HepG2 (cell line): ENCODE data around the gene BDNF. TPM values are rescaled to one million over a fixed set of nuclear protein-coding genes. Genes with fewer than 3 reads are reported as not detected.

ENCODE experiments used
- ATAC-seq: fragments of 200-7000 bp; cut with Tn5 transposase; 3 replicates; pipeline ENCODE4 v1.9.1; 2020; ENCODE audit warnings: mild to moderate bottlenecking, moderate library complexity
- BruUV-seq: library from RNA; stranded (reverse); fragments of 400-500 nt; replicated peaks from 2 replicates; lab custom pipeline; 2021; lab: Mats Ljungman, UMichigan
- CTCF ChIA-PET: fragments of 300-600 bp; formaldehyde crosslinking; extraction: SDS; loops from one replicate; lab custom pipeline; 2021; ENCODE audit warnings: low total read pairs, inconsistent platforms, low intra/inter-chr PET ratio; lab: Yijun Ruan, JAX
- POLR2A ChIA-PET: fragments of 350-600 bp; sonication (Branson Sonifier 250); formaldehyde crosslinking; loops from one replicate; lab custom pipeline; 2020; ENCODE audit warnings: antibody characterized with exemption, inconsistent platforms; lab: Yijun Ruan, JAX
- DNase-seq: peaks from one replicate; pipeline ENCODE4 v3.0.0-alpha.2; 2015; ENCODE audit warnings: low spot score
- FAIRE-seq: peaks from 3 replicates; lab custom pipeline; 2011; peaks lifted over from hg19 to GRCh38; lab: Jason Lieb, UNC
- H2AFZ ChIP-seq: one replicate; pipeline ENCODE4 v1.6.1; 2011; ENCODE audit warnings: low read length, inconsistent platforms
- H3K27ac ChIP-seq: fragments of 300-600 bp; 3 replicates; pipeline ENCODE4 v1.8.0; 2011; ENCODE audit warnings: mixed run types, mild to moderate bottlenecking, mixed read lengths, low read length, inconsistent platforms; ENCODE audit not compliant: insufficient read depth; ENCODE audit errors: extremely low read length
- H3K27me3 ChIP-seq, 2 experiments: fragments of 200-600 bp in 1 of 2; 2 replicates in 1 of 2; 3 replicates in 1 of 2; pipeline versions ENCODE4 v1.6.0 to v1.8.0; 2011; ENCODE audit warnings: low read length in 2 of 2, mild to moderate bottlenecking in 2 of 2, moderate library complexity in 2 of 2, inconsistent platforms in 1 of 2; ENCODE audit not compliant: insufficient read depth in 2 of 2, control insufficient read depth in 1 of 2
- H3K36me3 ChIP-seq, 2 experiments: fragments of 200-600 bp in 1 of 2; replicated peaks in 1 of 2; 2 replicates in 1 of 2; 3 replicates in 1 of 2; pipeline versions ENCODE4 v1.5.1 to v1.8.0; 2011; ENCODE audit warnings: low read length in 2 of 2, inconsistent platforms in 1 of 2; ENCODE audit not compliant: insufficient read depth in 2 of 2, control insufficient read depth in 1 of 2
- H3K4me1 ChIP-seq: 2 replicates; pipeline ENCODE4 v1.5.1; 2012; ENCODE audit warnings: low read length, inconsistent platforms; ENCODE audit not compliant: insufficient read depth
- H3K4me2 ChIP-seq: 2 replicates; pipeline ENCODE4 v1.6.0; 2011; ENCODE audit warnings: low read depth, low read length, inconsistent platforms
- H3K4me3 ChIP-seq, 3 experiments: fragments of 200-600 bp in 1 of 3; sonication (generic), shearing (Covaris generic) in 1 of 3; replicated peaks in 1 of 3; 2 replicates each; pipeline ENCODE4 v1.5.1; 2011 to 2016; ENCODE audit warnings: low read length in 3 of 3, inconsistent platforms in 2 of 3, low read depth in 2 of 3, mild to moderate bottlenecking in 2 of 3, control low read depth in 1 of 3, mixed read lengths in 1 of 3; ENCODE audit not compliant: insufficient read depth in 1 of 3
- H3K79me2 ChIP-seq: one replicate; pipeline ENCODE4 v1.6.1; 2011; ENCODE audit warnings: low read length, inconsistent platforms; ENCODE audit not compliant: insufficient read depth
- H3K9ac ChIP-seq: 2 replicates; pipeline ENCODE4 v1.6.0; 2011; ENCODE audit warnings: mild to moderate bottlenecking, low read depth, low read length, inconsistent platforms; ENCODE audit not compliant: insufficient read depth
- H3K9me3 ChIP-seq: 2 replicates; pipeline ENCODE4 v1.5.1; 2012; ENCODE audit warnings: mild to moderate bottlenecking, low read length
- H4K20me1 ChIP-seq: 2 replicates; pipeline ENCODE4 v1.6.0; 2011; ENCODE audit warnings: inconsistent platforms, mild to moderate bottlenecking, low read length, moderate library complexity; ENCODE audit not compliant: insufficient read depth
- GLI4 ChIP-seq: sonication (generic); formaldehyde crosslinking; IDR thresholded peaks from 2 replicates; pipeline ENCODE4 v1.5.1; 2020; ENCODE audit warnings: missing genetic modification reagents, mild to moderate bottlenecking, moderate library complexity, borderline replicate concordance
- JARID2 ChIP-seq: sonication (generic); formaldehyde crosslinking; IDR thresholded peaks from 2 replicates; pipeline ENCODE4 v1.8.1; 2023; ENCODE audit warnings: missing genetic modification reagents, inconsistent platforms; ENCODE audit not compliant: insufficient replicate concordance
- MBD4 ChIP-seq: IDR thresholded peaks from 2 replicates; pipeline ENCODE4 v1.6.1; 2012; ENCODE audit warnings: low read length, inconsistent platforms, borderline replicate concordance
- MED8 ChIP-seq: sonication (generic); formaldehyde crosslinking; IDR thresholded peaks from 2 replicates; pipeline ENCODE4 v1.8.1; 2023; ENCODE audit warnings: mild to moderate bottlenecking, missing genetic modification reagents; ENCODE audit not compliant: insufficient replicate concordance
- MEIS1 ChIP-seq: sonication (generic); formaldehyde crosslinking; IDR thresholded peaks from 2 replicates; pipeline ENCODE4 v1.9.0; 2021; ENCODE audit warnings: mild to moderate bottlenecking, missing genetic modification reagents, moderate library complexity, borderline replicate concordance
- NFE2L2 ChIP-seq: fragments of 150-350 bp; IDR thresholded peaks from 2 replicates; pipeline ENCODE4 v1.6.1; 2014; ENCODE audit warnings: low read length
- NFIB ChIP-seq: sonication (generic); formaldehyde crosslinking; IDR thresholded peaks from 2 replicates; pipeline ENCODE4 v1.9.0; 2021; ENCODE audit warnings: missing genetic modification reagents, mild to moderate bottlenecking, borderline replicate concordance
- NFYB ChIP-seq: sonication (generic); formaldehyde crosslinking; IDR thresholded peaks from 2 replicates; pipeline ENCODE4 v1.4.0; 2020; ENCODE audit warnings: missing genetic modification reagents
- PRDM4 ChIP-seq: sonication (generic); formaldehyde crosslinking; IDR thresholded peaks from 2 replicates; pipeline ENCODE4 v1.9.0; 2021; ENCODE audit warnings: missing genetic modification reagents, borderline replicate concordance
- SIN3B ChIP-seq: fragments of 150-350 bp; IDR thresholded peaks from 2 replicates; pipeline ENCODE4 v1.6.1; 2014; ENCODE audit warnings: low read length
- SRSF9 ChIP-seq: fragments of 200-400 bp; formaldehyde crosslinking; IDR thresholded peaks from 2 replicates; pipeline ENCODE4 v1.6.1; 2018; ENCODE audit warnings: borderline replicate concordance, mild to moderate bottlenecking, low read depth, low read length; ENCODE audit not compliant: insufficient read depth, poor library complexity, severe bottlenecking
- YY1 ChIP-seq: IDR thresholded peaks from 2 replicates; pipeline ENCODE4 v1.6.1; 2011; ENCODE audit warnings: low read length, low read depth, moderate library complexity, mild to moderate bottlenecking; ENCODE audit not compliant: insufficient read depth, insufficient replicate concordance
- ZNF143 ChIP-seq: sonication (generic); formaldehyde crosslinking; IDR thresholded peaks from 2 replicates; pipeline ENCODE4 v1.4.0; 2020; ENCODE audit warnings: missing genetic modification reagents
- ZNF160 ChIP-seq: sonication (generic); formaldehyde crosslinking; IDR thresholded peaks from 2 replicates; pipeline ENCODE4 v1.8.0; 2022; ENCODE audit warnings: mild to moderate bottlenecking, inconsistent platforms, missing genetic modification reagents
- ZNF510 ChIP-seq: sonication (generic); formaldehyde crosslinking; IDR thresholded peaks from 2 replicates; pipeline ENCODE4 v1.4.0; 2020; ENCODE audit warnings: low read depth, mild to moderate bottlenecking, missing genetic modification reagents
- ZSCAN9 ChIP-seq: IDR thresholded peaks from 2 replicates; pipeline ENCODE4 v1.6.1; 2016; ENCODE audit warnings: borderline replicate concordance
- WGBS: methylation state at CpG from one replicate; pipeline ENCODE4 v1.1.6; 2017; ENCODE audit warnings: low lambda C conversion rate; 5-methylcytosine and 5-hydroxymethylcytosine counted together
- in situ Hi-C: cut with HindIII; loops from 2 replicates; pipeline ENCODE4 v1.10.0; 2017; ENCODE audit warnings: low pct_unique_long_range_greater_than_20kb; ENCODE audit not compliant: extremely low pct_ligation_motif_present
- intact Hi-C: fragments of 100-400 bp; cut with micrococcal nuclease; formaldehyde crosslinking; loops from one replicate; pipeline ENCODE4 v1.10.0; 2022; ENCODE audit not compliant: unreplicated experiment
- polyA plus RNA-seq, 8 experiments: library from polyadenylated mRNA; depleted of rRNA in 3 of 8; stranded (reverse) in 7 of 8; unstranded in 1 of 8; fragments of >200 nt; fragmentation: Illumina TruSeq in 4 of 8; extraction: Trizol in 4 of 8; gene quantifications; 2 replicates each; pipeline versions ENCODE4 v1.2.1 to v1.2.3, GENCODE V29; 2011 to 2016; ENCODE audit warnings: low read depth in 4 of 8, missing spikeins in 1 of 8, mixed read lengths in 1 of 8; ENCODE audit not compliant: insufficient read depth in 1 of 8
- total RNA-seq, 5 experiments: library from RNA; depleted of rRNA; stranded (reverse); fragments of >200 nt; fragmentation: Illumina TruSeq; extraction: Trizol; gene quantifications; 2 replicates each; pipeline ENCODE4 v1.2.3, GENCODE V29; 2016; ENCODE audit warnings: low read depth in 1 of 5
- TF ChIP-seq, protein P1 (sequence below): sonication (generic); formaldehyde crosslinking; IDR thresholded peaks from 2 replicates; pipeline ENCODE4 v1.5.0; 2020; ENCODE audit warnings: missing genetic modification reagents
- TF ChIP-seq, protein P2 (sequence below): sonication (generic); formaldehyde crosslinking; IDR thresholded peaks from 2 replicates; pipeline ENCODE4 v1.8.1; 2023; ENCODE audit warnings: mild to moderate bottlenecking, missing genetic modification reagents, borderline replicate concordance

BDNF gene
- total and polyA plus RNA-seq, 2 of the 13 experiments (the other 11 are each of a cell fraction or from before 2014, with no cell fraction given) = 0.02 TPM; not detected in 1

GRCh38 chr11:27608951-27609350 lies 91.3 kb downstream of the BDNF start:
- POLR2A ChIA-PET = no interaction called here
- H3K4me3 ChIP-seq = no peak overlapping the region
- DNase-seq = no peak
- no peaks in the 10 kb centered on the region for H3K4me1 ChIP-seq
- TF ChIP-seq JARID2 (no peak), SIN3B (no peak), ZNF143 (CRISPR knock-in tag) (no peak), ZNF510 (no peak)
- TF ChIP-seq, protein P1, sequence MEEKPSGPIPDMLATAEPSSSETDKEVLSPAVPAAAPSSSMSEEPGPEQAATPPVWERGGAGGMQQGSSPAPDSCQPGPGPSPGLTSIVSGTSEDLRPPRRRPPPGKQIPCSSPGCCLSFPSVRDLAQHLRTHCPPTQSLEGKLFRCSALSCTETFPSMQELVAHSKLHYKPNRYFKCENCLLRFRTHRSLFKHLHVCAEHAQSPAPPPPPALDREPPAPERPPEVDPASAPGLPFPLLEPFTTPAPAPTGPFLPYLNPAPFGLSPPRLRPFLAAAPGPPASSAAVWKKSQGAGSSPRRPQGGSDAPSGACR = no peak
- TF ChIP-seq, all 625 proteins: peak for 0
- no peak overlapping the region for H2AFZ ChIP-seq
- no peak for FAIRE-seq
- BruUV-seq = no TSS peak
- no peak for ATAC-seq
- H3K36me3 ChIP-seq = no peaks in the 10 kb centered on the region
- H3K27ac ChIP-seq = no peak overlapping the region
- in situ Hi-C loops = no loop called here
- no peaks in the 10 kb centered on the region for H3K9me3 ChIP-seq
- CTCF ChIA-PET = no interaction called here
- no peaks in the 10 kb centered on the region; a peak in 1 of 5 replicates for H3K27me3 ChIP-seq
- no peak overlapping the region for H3K9ac ChIP-seq
- WGBS = 0% methylated on average over 2 of the region's 2 CpGs
- H3K79me2 ChIP-seq = no peaks in the 10 kb centered on the region
- intact Hi-C loops = no loop called here
- H3K4me2 ChIP-seq = no peak overlapping the region
- no peaks in the 10 kb centered on the region; the same call in 1 of the 2 replicates for H4K20me1 ChIP-seq

DNA sequence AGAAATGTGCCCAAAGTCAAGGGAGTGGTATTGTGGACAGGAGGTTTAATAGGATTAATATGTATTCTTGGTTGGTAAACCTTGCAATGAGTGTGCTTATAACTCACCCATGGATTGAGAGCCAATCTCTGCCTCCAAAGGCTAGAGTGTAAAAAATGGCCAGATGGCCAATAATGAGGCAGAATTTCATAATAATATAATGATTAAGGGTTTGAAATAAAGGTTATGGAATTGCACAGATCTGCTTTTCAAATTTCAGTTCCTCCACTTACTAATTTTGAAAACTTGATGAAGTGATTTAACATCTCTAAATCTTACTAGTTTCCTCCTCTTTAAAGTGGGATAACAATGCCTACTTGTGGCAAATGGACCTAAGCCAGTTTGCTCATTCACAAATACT lies 94.8 kb downstream of the BDNF start:
- Histone ChIP-seq H2AFZ (no peak overlapping the region), H3K9ac (no peak overlapping the region), H3K4me1 (no peaks in the 10 kb centered on the region), H3K4me2 (no peak overlapping the region), H3K36me3 (no peaks in the 10 kb centered on the region), H3K79me2 (no peaks in the 10 kb centered on the region), H3K27ac (no peak overlapping the region), H3K9me3 (no peaks in the 10 kb centered on the region), H3K27me3 (no peaks in the 10 kb centered on the region), H4K20me1 (no peaks in the 10 kb centered on the region; the same call in 1 of the 2 replicates), H3K4me3 (no peak overlapping the region)
- no TSS peak for BruUV-seq
- no peak for DNase-seq
- no peak for ATAC-seq
- FAIRE-seq = no peak
- ChIA-PET CTCF (no interaction called here), POLR2A (no interaction called here)
- TF ChIP-seq NFIB (CRISPR knock-in tag) (no peak), NFE2L2 (no peak), PRDM4 (CRISPR knock-in tag) (no peak), MEIS1 (CRISPR knock-in tag) (no peak), SRSF9 (no peak), MBD4 (no peak), ZNF160 (CRISPR knock-in tag) (no peak), ZSCAN9 (CRISPR knock-in tag) (no peak), MED8 (CRISPR knock-in tag) (no peak), GLI4 (CRISPR knock-in tag) (no peak), YY1 (no peak), NFYB (CRISPR knock-in tag) (no peak)
- TF ChIP-seq, protein P2, sequence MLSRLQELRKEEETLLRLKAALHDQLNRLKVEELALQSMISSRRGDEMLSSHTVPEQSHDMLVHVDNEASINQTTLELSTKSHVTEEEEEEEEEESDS (CRISPR knock-in tag) = no peak
- in situ Hi-C loops (no loop called here), intact Hi-C loops (no loop called here)
